Measurements from ENCODE around the gene CEP55. TPM values are rescaled to one million over a fixed set of nuclear protein-coding genes. Genes with fewer than 3 reads are reported as not detected.

The CEP55 gene
- total RNA-seq, 2 experiments from 2014 or later: 0.16 to 0.17 TPM

- peaks cover 4% of the 10 kb centered on the region for H3K4me1 ChIP-seq (ENCODE audit: insufficient read depth, low read length)
- Mint-ChIP-seq H3K27me3 (peaks cover 57% of the 10 kb centered on the region), H3K4me3 (no peak overlapping the region), H3K9me3 (no peaks in the 10 kb centered on the region), H3K36me3 (ENCODE audit: low read depth) (no peaks in the 10 kb centered on the region), H3K4me1 (ENCODE audit: low read depth) (peaks cover 12% of the 10 kb centered on the region), H3K27ac (no peak overlapping the region)
- POLR2A ChIA-PET: no interaction called here
- H3K4me3 ChIP-seq (ENCODE audit: low read length): no peak overlapping the region
- H3K36me3 ChIP-seq (ENCODE audit: insufficient read depth, low read length): no peaks in the 10 kb centered on the region
- CTCF ChIA-PET: no interaction called here
- no peak for TF ChIP-seq CTCF (IDR thresholded peaks at IDR 0.05)
- DNase-seq (no peak), ATAC-seq (ENCODE audit: poor library complexity) (no peak)
- H3K27ac ChIP-seq (ENCODE audit: low read depth in 1 of 2, low read length in 2 of 2): no peak overlapping the region
- intact Hi-C loops (cut with DNase I, micrococcal nuclease): no loop called here
- H3K27me3 ChIP-seq (ENCODE audit: control insufficient read depth in 1 of 2, insufficient read depth in 2 of 2, low read length in 2 of 2): peaks cover 11 to 21% of the 10 kb centered on the region in 2 experiments
- no peaks in the 10 kb centered on the region for H3K9me3 ChIP-seq (ENCODE audit: control insufficient read depth in 1 of 2, insufficient read depth in 1 of 2, low read length in 2 of 2)
These were observed 76.9 kb downstream of the CEP55 start for GRCh38 chr10:93573051-93573909.

- no peaks in the 10 kb centered on the region for H3K9me3 Mint-ChIP-seq
- POLR2A ChIA-PET: no interaction called here
- no peak overlapping the region for H3K27ac Mint-ChIP-seq
- ATAC-seq (ENCODE audit: poor library complexity) (no peak), DNase-seq (no peak)
- no peak for TF ChIP-seq CTCF (IDR thresholded peaks at IDR 0.05)
- no peak overlapping the region for H3K4me3 ChIP-seq (ENCODE audit: low read length)
- H3K4me3 Mint-ChIP-seq: no peak overlapping the region
- H3K27me3 ChIP-seq (ENCODE audit: control insufficient read depth in 1 of 2, insufficient read depth in 2 of 2, low read length in 2 of 2): peaks cover 7 to 14% of the 10 kb centered on the region in 2 experiments
- CTCF ChIA-PET: no interaction called here
- intact Hi-C loops (cut with DNase I, micrococcal nuclease): no loop called here
- H3K36me3 ChIP-seq (ENCODE audit: insufficient read depth, low read length): no peaks in the 10 kb centered on the region
- H3K36me3 Mint-ChIP-seq (ENCODE audit: low read depth): no peaks in the 10 kb centered on the region
- peaks cover 53% of the 10 kb centered on the region for H3K27me3 Mint-ChIP-seq
- H3K27ac ChIP-seq (ENCODE audit: low read depth in 1 of 2, low read length in 2 of 2): no peak overlapping the region
- peaks cover 12% of the 10 kb centered on the region for H3K4me1 Mint-ChIP-seq (ENCODE audit: low read depth)
- no peaks in the 10 kb centered on the region for H3K9me3 ChIP-seq (ENCODE audit: control insufficient read depth in 1 of 2, insufficient read depth in 1 of 2, low read length in 2 of 2)
- H3K4me1 ChIP-seq (ENCODE audit: insufficient read depth, low read length): peaks cover 4% of the 10 kb centered on the region
These were observed 77.5 kb downstream of the CEP55 start for GRCh38 chr10:93573924-93574323.

- DNase-seq: no peak
- TF ChIP-seq CTCF (IDR thresholded peaks at IDR 0.05): no peak
These were observed 80.5 kb downstream of the CEP55 start for GRCh38 chr10:93576888-93577287.

More at GRCh38 chr10:93576888-93577287, 80.5 kb downstream of the CEP55 start:
- H3K4me1 Mint-ChIP-seq (ENCODE audit: low read depth): peaks cover 12% of the 10 kb centered on the region
- Histone ChIP-seq H3K4me1 (ENCODE audit: insufficient read depth, low read length) (peaks cover 4% of the 10 kb centered on the region), H3K27ac (ENCODE audit: low read depth in 1 of 2, low read length in 2 of 2) (no peak overlapping the region), H3K9me3 (ENCODE audit: control insufficient read depth in 1 of 2, insufficient read depth in 1 of 2, low read length in 2 of 2) (no peaks in the 10 kb centered on the region), H3K4me3 (ENCODE audit: low read length) (no peak overlapping the region), H3K36me3 (ENCODE audit: insufficient read depth, low read length) (no peaks in the 10 kb centered on the region), H3K27me3 (ENCODE audit: control insufficient read depth in 1 of 2, insufficient read depth in 2 of 2, low read length in 2 of 2) (peaks cover 0 to 3% of the 10 kb centered on the region in 2 experiments)
- H3K27ac Mint-ChIP-seq: no peak overlapping the region
- POLR2A ChIA-PET: no interaction called here
- H3K36me3 Mint-ChIP-seq (ENCODE audit: low read depth): no peaks in the 10 kb centered on the region
- H3K27me3 Mint-ChIP-seq: peaks cover 39% of the 10 kb centered on the region
- H3K4me3 Mint-ChIP-seq: no peak overlapping the region
- H3K9me3 Mint-ChIP-seq: peaks cover 8% of the 10 kb centered on the region
- intact Hi-C loops (cut with DNase I, micrococcal nuclease): no loop called here
- CTCF ChIA-PET: no interaction called here
- ATAC-seq (ENCODE audit: poor library complexity): no peak
